Measurements from ENCODE around the gene RGS11. TPM values are rescaled to one million over a fixed set of nuclear protein-coding genes. Genes with fewer than 3 reads are reported as not detected.

Gene RGS11
- total and polyA plus RNA-seq, 12 donors: 1.9 to 36.4 (median 12.5) TPM

GRCh38 chr16:296806-297510 lies 21.2 kb upstream of the RGS11 start:
- no peaks in the 10 kb centered on the region for H3K4me1 ChIP-seq
- no peak overlapping the region for H3K27ac ChIP-seq
- no peaks in the 10 kb centered on the region for H3K27me3 ChIP-seq
- ATAC-seq (peak in 1 of 8 donors; percentile 23), DNase-seq (no peak)
- intact Hi-C loops (cut with DNase I): no loop called here
- WGBS, 2 donors: 93 to 94% methylated on average over 37 of the region's 37 CpGs
- peaks cover 0 to 76% (median 4%) of the 10 kb centered on the region in 9 donors for H3K36me3 ChIP-seq
- H3K4me3 ChIP-seq: no peak overlapping the region
- no peaks in the 10 kb centered on the region for H3K9me3 ChIP-seq
- no peak for TF ChIP-seq CTCF (IDR thresholded peaks at IDR 0.05)

GRCh38 chr16:296276-296675 lies 20.5 kb upstream of the RGS11 start:
- WGBS, 2 donors: 97% methylated on average over 14 of the region's 14 CpGs
- ATAC-seq (peak in 2 of 8 donors; percentile 12 to 21), DNase-seq (no peak)
- no peak overlapping the region for H3K4me3 ChIP-seq
- H3K36me3 ChIP-seq: peaks cover 0 to 76% (median 2%) of the 10 kb centered on the region in 9 donors
- H3K4me1 ChIP-seq: no peaks in the 10 kb centered on the region
- intact Hi-C loops (cut with DNase I): no loop called here
- no peaks in the 10 kb centered on the region for H3K27me3 ChIP-seq
- TF ChIP-seq CTCF (IDR thresholded peaks at IDR 0.05): no peak
- H3K27ac ChIP-seq: no peak overlapping the region
- no peaks in the 10 kb centered on the region for H3K9me3 ChIP-seq

DNA sequence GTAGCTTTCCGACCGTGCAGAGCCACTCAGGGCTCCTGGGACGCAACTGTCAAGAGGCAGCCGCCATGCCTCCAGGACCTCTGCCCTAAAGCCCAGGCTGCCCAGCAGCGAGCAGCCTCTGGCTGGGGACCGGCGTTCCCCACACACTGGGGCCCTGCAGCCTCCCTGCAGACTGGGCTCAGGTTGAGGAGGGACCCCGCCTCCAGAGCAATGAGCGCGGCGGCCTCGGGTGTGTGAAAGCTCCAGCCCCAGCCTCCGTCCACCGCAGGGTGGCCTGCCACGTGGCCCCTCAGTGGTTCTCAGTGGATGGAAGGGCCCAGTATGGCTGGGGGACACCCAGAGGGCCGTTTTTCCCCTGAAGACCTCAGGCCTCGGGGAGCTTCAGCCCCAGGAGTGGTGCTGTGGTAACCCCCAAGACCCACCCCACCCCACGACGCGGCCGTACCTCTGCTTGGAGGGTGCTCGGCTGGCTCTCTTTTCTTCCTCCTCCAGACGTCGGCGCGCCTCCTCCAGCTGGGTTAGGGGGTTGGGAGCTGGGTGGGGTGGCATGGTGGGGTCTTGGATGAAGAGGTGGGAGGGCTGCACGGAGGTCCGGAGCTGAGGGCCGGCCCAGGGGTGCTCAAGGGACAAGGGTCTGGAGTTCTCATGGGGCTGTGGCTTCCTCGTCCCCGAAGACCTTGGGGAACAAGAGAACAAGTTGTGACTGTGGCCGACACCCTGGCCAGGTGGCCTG lies 17.5 kb upstream of the RGS11 start:
- Histone ChIP-seq H3K4me3 (no peak overlapping the region), H3K4me1 (no peaks in the 10 kb centered on the region), H3K9me3 (no peaks in the 10 kb centered on the region), H3K36me3 (peaks cover 0 to 86% (median 18%) of the 10 kb centered on the region in 9 donors), H3K27me3 (no peaks in the 10 kb centered on the region), H3K27ac (no peak overlapping the region)
- 94% methylated on average over 30 to 32 of the region's 32 CpGs for WGBS, 2 donors
- no peak for TF ChIP-seq CTCF (IDR thresholded peaks at IDR 0.05)
- DNase-seq (no peak), ATAC-seq (no peak)
- intact Hi-C loops (cut with DNase I): no loop called here

DNA sequence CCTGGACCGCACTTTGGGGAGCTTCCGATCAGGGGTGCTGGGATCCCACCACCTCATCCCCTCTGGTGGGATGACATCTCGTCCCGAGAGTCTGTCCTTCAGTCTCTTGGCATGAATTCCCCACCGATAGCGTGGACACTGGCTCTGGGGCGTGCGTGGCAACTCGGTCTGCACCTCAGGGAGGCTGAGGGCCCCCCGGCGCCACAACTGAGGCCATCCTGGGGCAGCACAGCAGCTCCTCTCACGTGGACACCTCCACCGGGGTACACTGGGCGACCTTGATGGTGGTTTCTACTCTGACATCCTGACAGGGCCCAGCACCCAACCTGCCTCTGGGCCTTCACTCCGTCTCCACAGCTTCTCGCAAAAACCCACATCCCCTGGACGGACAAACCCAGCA lies 15.8 kb upstream of the RGS11 start:
- ATAC-seq (no peak), DNase-seq (no peak)
- Histone ChIP-seq H3K4me1 (no peaks in the 10 kb centered on the region), H3K4me3 (no peak overlapping the region), H3K27me3 (no peaks in the 10 kb centered on the region), H3K36me3 (peaks cover 0 to 87% (median 17%) of the 10 kb centered on the region in 9 donors), H3K27ac (no peak overlapping the region), H3K9me3 (no peaks in the 10 kb centered on the region)
- intact Hi-C loops (cut with DNase I): no loop called here
- WGBS, 2 donors: 90 to 96% methylated on average over 17 of the region's 17 CpGs
- no peak for TF ChIP-seq CTCF (IDR thresholded peaks at IDR 0.05)
